Right kidney (tissue), 1 donor: ENCODE data around the gene MLXIP.

Source experiments
- DNase-seq: peaks from one replicate; pipeline ENCODE4 v3.0.0-alpha.2; 2016

The MLXIP gene

DNA sequence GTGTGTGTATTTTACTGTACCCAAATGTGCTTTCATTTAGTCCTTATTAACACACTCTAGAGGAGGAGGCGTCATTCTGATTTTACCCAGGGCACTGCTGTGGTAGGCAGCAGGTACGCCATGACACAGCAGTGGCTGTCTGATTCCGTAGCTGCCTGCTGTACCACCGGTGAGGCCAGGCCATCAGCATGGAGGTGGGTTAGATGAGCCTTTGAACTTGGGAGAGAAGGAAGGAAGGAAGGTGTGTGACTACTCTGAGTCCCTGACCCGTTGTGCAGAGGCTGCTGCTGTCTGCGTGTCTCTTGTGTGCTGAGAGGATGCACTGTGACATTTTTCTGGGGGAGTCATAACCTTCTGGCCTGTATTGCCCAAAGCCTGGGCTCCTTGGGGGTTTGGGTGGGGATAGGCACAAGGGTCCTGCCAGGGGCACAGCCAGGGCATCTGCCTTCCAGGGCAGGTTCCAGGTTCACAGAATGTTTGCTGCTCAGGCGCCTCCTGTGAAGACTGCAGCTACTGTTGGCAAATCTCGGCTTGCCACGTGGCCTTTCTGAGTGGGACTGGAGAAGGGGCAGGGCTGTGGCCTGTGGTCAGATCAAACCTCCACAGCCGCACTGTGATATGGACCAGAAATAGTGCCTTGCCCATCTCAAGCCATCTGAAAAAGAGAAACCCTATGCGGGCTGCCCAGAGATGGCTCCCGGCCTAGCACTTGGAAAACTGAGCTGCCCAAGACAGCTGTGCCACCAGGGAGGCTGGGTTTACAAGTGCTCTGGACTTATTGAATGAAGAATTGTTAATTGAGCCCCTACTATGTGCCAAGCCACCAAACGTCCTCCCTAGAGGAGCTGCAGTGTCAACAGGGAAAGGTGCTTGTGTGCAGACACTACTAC, 47.1 kb downstream of the MLXIP start:
- no peak for DNase-seq

- DNase-seq = no peak
Measured at GRCh38 chr12:122126342-122126635, 47.7 kb downstream of the MLXIP start.

DNA sequence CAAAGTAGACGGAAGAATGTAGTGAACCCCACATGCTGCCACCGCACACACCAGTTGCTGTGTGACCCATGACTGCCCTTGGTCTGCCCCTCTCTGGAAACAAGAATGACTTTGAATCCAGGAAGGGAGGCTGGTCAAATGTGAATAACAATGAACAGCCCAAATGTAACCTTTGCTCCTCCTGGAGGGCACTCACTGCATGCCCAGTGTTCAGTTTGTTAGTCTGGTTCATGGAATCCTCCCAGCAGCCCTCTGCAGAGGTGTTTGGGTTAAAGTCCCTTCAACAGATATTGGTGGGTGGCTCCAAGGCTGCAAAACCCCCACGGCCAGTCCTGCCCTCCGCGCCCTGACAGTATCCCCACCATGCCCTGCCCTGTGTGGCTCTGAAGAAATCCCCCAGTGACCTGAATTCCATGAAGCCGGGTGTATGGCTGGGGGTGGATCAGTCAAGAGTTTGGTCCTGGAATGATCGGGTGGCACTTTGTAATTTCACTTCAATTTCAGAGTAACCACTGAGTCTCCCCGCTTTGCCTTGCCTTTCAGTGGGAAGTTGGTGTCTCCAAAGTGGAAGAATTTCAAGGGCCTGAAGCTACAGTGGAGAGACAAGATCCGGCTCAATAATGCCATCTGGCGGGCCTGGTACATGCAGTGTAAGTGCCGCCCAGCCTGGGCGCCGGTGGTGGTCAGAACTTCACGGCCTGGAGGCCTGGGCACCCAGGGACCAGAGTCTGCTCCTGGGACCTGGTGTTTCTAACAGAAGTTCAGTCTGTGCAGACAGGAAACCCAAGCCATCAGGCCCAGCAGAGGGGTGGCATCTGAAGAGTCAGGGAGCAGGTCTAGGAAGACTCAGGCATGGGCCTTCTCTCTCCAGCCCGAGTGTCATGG, 48.4 kb downstream of the MLXIP start:
- DNase-seq = no peak

- DNase-seq = no peak
Measured at GRCh38 chr12:122127839-122128238, 49.3 kb downstream of the MLXIP start.

DNA sequence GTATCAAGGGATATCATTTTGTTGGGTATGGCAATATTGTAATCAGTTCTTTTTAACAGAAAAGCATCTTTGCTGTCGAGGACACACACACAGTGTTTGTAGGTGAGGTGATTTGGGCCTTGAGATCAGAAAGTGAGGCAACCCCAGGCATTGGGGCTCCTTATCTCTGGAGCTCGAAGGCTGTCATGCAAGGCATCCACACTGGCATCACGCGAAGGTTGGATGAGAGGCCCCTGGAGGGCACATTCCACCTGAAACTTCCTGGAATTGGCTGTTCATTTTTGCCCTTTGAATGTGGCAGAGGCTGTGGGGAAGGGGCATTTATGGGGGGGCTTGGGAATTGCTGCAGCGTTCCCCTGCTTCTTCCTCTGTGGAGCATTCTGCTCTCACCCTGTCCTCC, 49.9 kb downstream of the MLXIP start:
- DNase-seq = no peak

GRCh38 chr12:122129131-122129530, 50.6 kb downstream of the MLXIP start:
- DNase-seq = no peak

DNA sequence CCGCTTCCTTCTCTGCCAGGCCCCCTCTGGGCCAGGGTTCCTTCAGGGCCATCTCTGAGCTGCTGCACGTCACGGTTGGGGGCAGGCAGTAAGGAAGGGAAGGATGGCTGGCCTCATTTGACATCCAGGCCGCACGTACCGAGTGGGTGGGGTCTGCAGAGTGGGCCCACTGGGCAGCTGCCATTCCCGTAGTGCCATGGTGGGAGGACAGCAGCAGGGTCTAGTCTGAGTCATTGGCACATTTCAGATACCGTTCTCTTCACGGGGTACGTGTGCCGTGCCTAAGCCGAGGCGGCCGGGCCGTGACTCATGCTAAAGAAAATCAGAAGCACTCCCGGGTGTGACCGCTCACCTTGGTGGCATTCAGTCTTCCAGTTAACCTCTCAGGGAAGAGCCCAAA, 51.6 kb downstream of the MLXIP start:
- DNase-seq = no peak

DNA sequence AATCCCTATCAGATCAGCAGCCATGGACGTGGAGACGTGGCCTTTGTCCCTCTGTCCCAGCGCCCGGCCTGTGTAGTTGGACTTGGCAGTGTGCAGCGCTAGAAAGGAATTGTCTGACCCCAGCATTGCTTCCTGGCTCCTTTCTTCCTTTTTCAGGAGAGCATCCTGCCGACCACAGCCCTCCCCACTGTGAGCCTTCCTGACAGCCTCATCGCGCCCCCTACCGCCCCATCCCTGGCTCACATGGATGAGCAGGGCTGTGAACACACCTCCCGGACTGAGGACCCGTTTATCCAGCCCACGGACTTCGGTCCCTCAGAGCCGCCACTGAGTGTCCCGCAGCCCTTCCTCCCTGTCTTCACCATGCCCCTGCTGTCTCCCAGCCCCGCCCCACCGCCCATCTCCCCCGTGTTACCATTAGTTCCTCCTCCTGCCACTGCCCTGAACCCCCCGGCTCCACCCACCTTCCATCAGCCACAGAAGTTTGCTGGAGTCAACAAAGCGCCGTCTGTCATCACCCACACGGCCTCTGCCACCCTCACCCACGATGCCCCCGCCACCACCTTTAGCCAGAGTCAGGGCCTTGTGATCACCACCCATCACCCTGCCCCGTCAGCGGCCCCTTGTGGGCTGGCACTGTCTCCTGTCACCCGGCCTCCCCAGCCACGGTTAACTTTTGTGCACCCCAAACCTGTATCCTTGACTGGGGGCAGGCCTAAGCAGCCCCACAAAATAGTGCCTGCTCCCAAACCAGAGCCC, 54.8 kb downstream of the MLXIP start:
- no peak for DNase-seq

DNA sequence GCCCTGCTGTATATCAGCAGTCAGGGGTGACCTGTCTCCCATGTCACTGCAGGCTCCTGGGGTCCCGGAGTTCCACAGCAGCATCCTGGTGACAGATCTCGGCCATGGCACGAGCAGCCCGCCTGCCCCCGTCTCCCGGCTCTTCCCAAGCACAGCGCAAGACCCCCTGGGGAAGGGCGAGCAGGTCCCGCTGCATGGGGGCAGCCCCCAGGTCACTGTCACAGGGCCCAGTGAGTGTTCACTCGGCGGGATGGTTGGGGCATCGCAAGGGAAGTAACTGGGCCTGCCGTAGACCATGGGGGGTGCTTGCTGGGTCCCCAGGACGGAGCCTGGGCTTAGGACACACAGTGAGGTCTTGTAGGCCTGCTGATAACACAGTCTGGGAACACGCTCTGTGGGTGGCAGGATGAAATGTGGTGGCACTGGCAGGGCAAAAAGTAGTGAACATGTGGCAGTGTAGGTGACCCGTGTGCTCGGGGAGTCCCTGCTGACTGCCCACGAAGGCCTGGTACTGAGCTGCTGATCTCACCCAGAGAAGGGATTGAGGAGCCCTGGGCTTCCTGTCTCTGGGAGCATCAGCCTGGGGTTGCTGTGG, 57.0 kb downstream of the MLXIP start:
- DNase-seq = no peak

DNA sequence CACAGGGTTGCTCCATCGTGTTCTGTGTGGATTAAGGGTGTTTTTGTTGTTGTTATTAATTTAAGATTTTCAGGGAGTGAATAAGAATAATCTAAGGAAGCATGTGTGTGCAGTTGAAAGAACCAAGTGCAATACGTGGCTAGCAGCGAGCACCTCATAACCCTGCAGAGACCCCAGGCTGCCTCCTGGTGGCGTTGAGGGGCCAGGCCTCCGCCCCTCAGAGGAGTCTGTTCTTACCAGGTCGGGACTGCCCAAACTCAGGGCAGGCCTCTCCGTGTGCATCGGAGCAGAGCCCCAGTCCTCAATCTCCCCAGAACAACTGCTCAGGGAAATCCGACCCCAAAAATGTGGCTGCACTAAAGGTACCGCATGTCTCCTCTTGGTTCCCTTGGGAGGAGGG, 58.7 kb downstream of the MLXIP start:
- DNase-seq = no peak

- DNase-seq = no peak
Measured at GRCh38 chr12:122137681-122138080, 59.1 kb downstream of the MLXIP start.

DNA sequence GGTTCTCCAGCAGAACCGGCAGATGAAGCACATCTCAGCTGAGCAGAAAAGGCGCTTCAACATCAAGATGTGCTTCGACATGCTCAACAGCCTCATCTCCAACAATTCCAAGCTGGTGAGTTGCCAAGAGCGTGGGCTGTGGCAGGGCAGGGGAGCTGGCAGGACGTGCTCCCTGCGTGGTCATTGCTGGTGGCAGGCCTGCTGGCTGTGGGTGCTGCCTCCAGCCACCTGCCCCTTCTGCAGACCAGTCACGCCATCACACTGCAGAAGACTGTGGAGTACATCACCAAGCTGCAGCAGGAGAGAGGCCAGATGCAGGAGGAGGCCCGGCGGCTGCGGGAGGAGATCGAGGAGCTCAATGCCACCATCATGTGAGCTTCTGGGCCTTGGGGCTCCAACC, 59.6 kb downstream of the MLXIP start:
- no peak for DNase-seq

- no peak for DNase-seq
Measured at GRCh38 chr12:122138616-122139015, 60.1 kb downstream of the MLXIP start.

GRCh38 chr12:122139266-122139665, 60.7 kb downstream of the MLXIP start:
- no peak for DNase-seq

DNA sequence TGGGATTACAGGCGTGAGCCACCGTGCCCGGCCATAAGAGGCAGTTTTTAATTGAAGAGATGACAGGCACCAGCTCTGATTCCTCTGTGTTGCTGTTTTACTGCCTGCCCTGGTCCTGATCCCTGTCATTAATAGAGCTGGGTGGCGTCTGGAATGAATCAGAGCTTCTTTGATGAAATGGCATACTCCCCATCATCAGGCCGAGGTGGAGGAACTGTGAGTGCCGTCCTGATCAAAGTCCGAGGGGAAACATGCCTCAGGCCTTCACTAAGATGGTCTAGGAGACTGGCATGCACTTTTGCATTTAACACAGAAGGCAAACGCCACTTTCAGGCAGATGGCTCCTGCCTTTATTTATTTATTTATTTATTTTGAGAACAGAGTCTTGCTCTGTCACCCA, 61.4 kb downstream of the MLXIP start:
- DNase-seq = no peak

GRCh38 chr12:122140467-122141257, 62.1 kb downstream of the MLXIP start:
- no peak for DNase-seq

DNA sequence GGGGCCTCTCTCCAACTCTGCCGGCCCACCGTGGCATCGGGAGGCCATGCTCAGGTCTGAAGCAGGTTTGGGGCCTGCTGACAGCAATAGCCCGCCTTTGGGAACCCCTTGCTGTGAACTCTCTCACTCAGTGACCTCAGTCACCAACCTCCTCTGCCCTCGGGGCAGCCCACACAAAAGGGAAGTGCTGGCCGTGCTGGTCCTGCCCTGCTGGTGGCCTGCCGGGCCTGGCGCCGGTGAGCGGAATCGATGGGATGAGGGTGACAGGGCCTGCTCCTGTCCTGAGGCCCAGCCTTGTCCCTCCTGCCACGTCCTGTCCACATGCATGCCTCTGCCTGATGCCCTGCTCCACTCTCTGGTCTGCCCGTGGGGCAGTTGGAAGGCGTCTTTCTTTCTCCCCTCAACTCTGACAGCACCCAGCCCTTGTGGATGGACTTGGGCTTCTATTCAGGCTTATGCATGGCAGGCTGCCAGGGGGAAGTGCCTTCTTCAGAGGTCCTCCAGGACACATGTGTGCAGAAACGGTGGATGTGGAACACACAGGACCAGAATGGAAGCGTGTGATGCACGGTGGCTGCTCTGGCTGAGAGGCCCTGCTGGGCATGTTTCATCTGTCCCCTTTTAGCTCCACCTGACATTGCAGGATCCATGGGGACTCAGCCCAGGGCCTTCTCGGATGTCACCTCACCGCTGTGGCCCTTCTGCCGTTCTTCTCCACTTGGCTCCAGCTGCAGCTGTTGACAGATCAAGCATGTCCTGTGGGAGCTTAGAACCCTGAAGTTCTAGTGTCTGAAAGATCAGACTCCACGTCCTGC, 63.6 kb downstream of the MLXIP start:
- DNase-seq = no peak

- DNase-seq = no peak
Measured at GRCh38 chr12:122142857-122143256, 64.3 kb downstream of the MLXIP start.

GRCh38 chr12:122144885-122145284, 66.3 kb downstream of the MLXIP start:
- no peak for DNase-seq

GRCh38 chr12:122145505-122146330, 67.2 kb downstream of the MLXIP start:
- DNase-seq = no peak
